HCT116 (cell line): Measurements from ENCODE around the gene TBC1D30. TPM values are rescaled to one million over a fixed set of nuclear protein-coding genes. Genes with fewer than 3 reads are reported as not detected.

Source experiments
- ATAC-seq: fragments of 200-7000 bp; cut with Tn5 transposase; 2 replicates; pipeline ENCODE4 v1.9.1; 2020; ENCODE audit warnings: mild to moderate bottlenecking, moderate library complexity
- BruUV-seq: library from RNA; stranded (reverse); fragments of 400-500 nt; replicated peaks from 2 replicates; lab custom pipeline; 2021; lab: Mats Ljungman, UMichigan
- CTCF ChIA-PET: fragments of 300-600 bp; sonication (Branson Sonifier 250); formaldehyde crosslinking; loops from one replicate; lab custom pipeline; 2021; ENCODE audit warnings: antibody characterized with exemption; lab: Charles Lee
- POLR2A ChIA-PET: fragments of 300-600, 350-600 bp; sonication (Branson Sonifier 250); formaldehyde crosslinking; loops from one replicate; lab custom pipeline; 2021; ENCODE audit warnings: antibody characterized with exemption; lab: Charles Lee
- RAD21 ChIA-PET, 2 experiments: fragments of 300-600 bp; sonication (Branson Sonifier 250); formaldehyde crosslinking; loops; one replicate each; lab custom pipeline; 2023; ENCODE audit warnings: low total read pairs in 2 of 2; ENCODE audit not compliant: uncharacterized antibody in 2 of 2, unreplicated experiment in 2 of 2, low non-redundant PET in 1 of 2; lab: Charles Lee
- DNase-seq: peaks from one replicate; pipeline ENCODE4 v3.0.0-alpha.2; 2010; ENCODE audit warnings: low read depth, low spot score
- H2AFZ ChIP-seq: fragments of 200-600 bp; shearing (Covaris generic), sonication (generic); 2 replicates; pipeline ENCODE4 v1.6.1; 2017; ENCODE audit warnings: low read depth, mixed run types, mixed read lengths, antibody characterized with exemption, low read length; ENCODE audit not compliant: poor library complexity, severe bottlenecking
- H3K27ac ChIP-seq: 2 replicates; pipeline ENCODE4 v1.5.1; 2012; ENCODE audit warnings: low read depth, low read length
- H3K27me3 ChIP-seq: fragments of 200-600 bp; sonication (generic); 2 replicates; pipeline ENCODE4 v1.6.1; 2016; ENCODE audit warnings: mixed run types, low read length, mixed read lengths; ENCODE audit not compliant: insufficient read depth
- H3K36me3 ChIP-seq, 2 experiments: fragments of 200-500 bp in 1 of 2; fragments of 200-600 bp in 1 of 2; sonication (Bioruptor generic) in 1 of 2; sonication (generic) in 1 of 2; 2 replicates each; pipeline versions ENCODE4 v1.5.1 to v1.6.1; 2014 to 2016; ENCODE audit warnings: low read length in 2 of 2, inconsistent platforms in 1 of 2, mixed read lengths in 1 of 2, mixed run types in 1 of 2; ENCODE audit not compliant: insufficient read depth in 2 of 2, control insufficient read depth in 1 of 2
- H3K4me1 ChIP-seq, 2 experiments: fragments of 200-600 bp in 1 of 2; sonication (generic) in 1 of 2; 2 replicates each; pipeline versions ENCODE4 v1.5.1 to v1.6.1; 2012 to 2017; ENCODE audit warnings: low read length in 2 of 2, inconsistent platforms in 1 of 2, mild to moderate bottlenecking in 1 of 2, mixed read lengths in 1 of 2, mixed run types in 1 of 2, moderate library complexity in 1 of 2; ENCODE audit not compliant: insufficient read depth in 2 of 2, control insufficient read depth in 1 of 2
- H3K4me2 ChIP-seq: fragments of 200-600 bp; sonication (generic); 2 replicates; pipeline ENCODE4 v1.6.1; 2017; ENCODE audit warnings: mixed run types, low read length, mixed read lengths
- H3K4me3 ChIP-seq, 2 experiments: fragments of 200-600 bp in 1 of 2; sonication (generic) in 1 of 2; replicated peaks in 1 of 2; 2 replicates each; pipeline ENCODE4 v1.5.1; 2011 to 2016; ENCODE audit warnings: low read length in 2 of 2, control low read depth in 1 of 2, low read depth in 1 of 2, mild to moderate bottlenecking in 1 of 2, mixed read lengths in 1 of 2, mixed run types in 1 of 2
- H3K79me2 ChIP-seq: fragments of 200-600 bp; sonication (generic); 2 replicates; pipeline ENCODE4 v1.6.1; 2017; ENCODE audit warnings: mild to moderate bottlenecking, mixed run types, low read length, moderate library complexity, mixed read lengths; ENCODE audit not compliant: insufficient read depth
- H3K9ac ChIP-seq: fragments of 200-600 bp; sonication (generic); 2 replicates; pipeline ENCODE4 v1.6.1; 2016; ENCODE audit warnings: low read length, mixed read lengths
- H3K9me2 ChIP-seq: fragments of 200-600 bp; sonication (generic), shearing (Covaris generic); 2 replicates; pipeline ENCODE4 v1.6.1; 2017; ENCODE audit warnings: mixed run types, mild to moderate bottlenecking, moderate library complexity; ENCODE audit not compliant: insufficient read depth
- H3K9me3 ChIP-seq, 2 experiments: fragments of 200-500 bp in 1 of 2; fragments of 200-600 bp in 1 of 2; sonication (Bioruptor generic) in 1 of 2; sonication (generic) in 1 of 2; 2 replicates each; pipeline ENCODE4 v1.6.1; 2014 to 2017; ENCODE audit warnings: low read length in 2 of 2, mixed read lengths in 2 of 2, inconsistent platforms in 1 of 2, low read depth in 1 of 2, mild to moderate bottlenecking in 1 of 2, mixed run types in 1 of 2, moderate library complexity in 1 of 2; ENCODE audit not compliant: control insufficient read depth in 1 of 2, insufficient read depth in 1 of 2
- H4K20me1 ChIP-seq: fragments of 200-600 bp; sonication (generic), shearing (Covaris generic); 2 replicates; pipeline ENCODE4 v1.6.1; 2017; ENCODE audit warnings: mixed run types, mild to moderate bottlenecking, moderate library complexity; ENCODE audit not compliant: insufficient read depth
- CBX3 ChIP-seq: IDR thresholded peaks from 2 replicates; pipeline ENCODE4 v1.6.1; 2012; ENCODE audit warnings: low read depth
- CTCF ChIP-seq, 3 experiments: fragments of 200-600 bp in 1 of 3; sonication (generic) in 1 of 3; IDR thresholded peaks in 2 of 3; conservative IDR thresholded peaks in 1 of 3; 2 replicates each; pipeline ENCODE4 v1.5.1; 2012 to 2017; ENCODE audit warnings: low read depth in 2 of 3, low read length in 2 of 3, antibody characterized with exemption in 1 of 3, borderline replicate concordance in 1 of 3, control low read depth in 1 of 3, mild to moderate bottlenecking in 1 of 3, mixed read lengths in 1 of 3, mixed run types in 1 of 3, moderate library complexity in 1 of 3; ENCODE audit not compliant: insufficient read depth in 1 of 3
- EGR1 ChIP-seq: IDR thresholded peaks from 2 replicates; pipeline ENCODE4 v1.6.1; 2012; ENCODE audit warnings: low read depth
- FOSL1 ChIP-seq: IDR thresholded peaks from 2 replicates; pipeline ENCODE4 v1.6.1; 2012; ENCODE audit warnings: low read depth
- JUND ChIP-seq: IDR thresholded peaks from 2 replicates; pipeline ENCODE4 v1.6.1; 2012
- POLR2AphosphoS5 ChIP-seq: IDR thresholded peaks from 2 replicates; pipeline ENCODE4 v1.6.1; 2011; ENCODE audit warnings: mild to moderate bottlenecking, low read depth, low read length, moderate library complexity
- RAD21 ChIP-seq: IDR thresholded peaks from 2 replicates; pipeline ENCODE4 v1.6.1; 2012; ENCODE audit warnings: low read depth, mild to moderate bottlenecking
- SRF ChIP-seq: IDR thresholded peaks from 2 replicates; pipeline ENCODE4 v1.6.1; 2012; ENCODE audit warnings: low read depth
- intact Hi-C: fragments of 100-400 bp; cut with micrococcal nuclease; formaldehyde crosslinking; loops from 2 replicates; pipeline ENCODE4 v1.10.0; 2022
- total RNA-seq: library from RNA; stranded (reverse); gene quantifications from one replicate; pipeline ENCODE4 v1.2.1, GENCODE V29; 2021; ENCODE audit not compliant: unreplicated experiment
- TF ChIP-seq, protein P1 (sequence below): IDR thresholded peaks from 2 replicates; pipeline ENCODE4 v1.6.1; 2012

TBC1D30 gene
- total RNA-seq, 1 experiment from 2014 or later, result 24.1 TPM

GRCh38 chr12:64794305-64794704 lies 30.1 kb upstream of the TBC1D30 start (continued):
- no peak for TF ChIP-seq EGR1
- no peak for TF ChIP-seq POLR2AphosphoS5

GRCh38 chr12:64796205-64796845 lies 28.1 kb upstream of the TBC1D30 start:
- H3K27ac ChIP-seq, result no peak overlapping the region; the same call in 1 of the 2 replicates
- DNase-seq (peak; percentile 83), ATAC-seq (peak; percentile 96)
- intact Hi-C loops, result loop anchor here (5.0 kb wide), 1 partner anchor 306 kb away; no protein-coding TSS in a partner anchor
- H3K9me3 ChIP-seq, result no peaks in the 10 kb centered on the region
- H3K9ac ChIP-seq, result no peak overlapping the region
- H2AFZ ChIP-seq, result no peak overlapping the region
- peak overlapping the region; percentile 31; the same call in 1 of the 2 replicates for H3K4me2 ChIP-seq
- H4K20me1 ChIP-seq, result no peaks in the 10 kb centered on the region; the same call in 1 of the 2 replicates
- no peaks in the 10 kb centered on the region for H3K27me3 ChIP-seq
- H3K79me2 ChIP-seq, result peaks cover 40% of the 10 kb centered on the region
- no TSS peak for BruUV-seq
- CTCF ChIA-PET, result interaction anchor here (0.7 to 2.0 kb wide), 18 partner anchors 9 to 506 kb away, joined by 3 to 20 read pairs (median 5); no protein-coding TSS in a partner anchor
- H3K4me1 ChIP-seq, result peaks cover 0 to 11% of the 10 kb centered on the region in 2 experiments; a peak in 2 of 4 replicates
- TF ChIP-seq FOSL1 (peak; percentile 43), CTCF (IDR thresholded peaks at IDR 0.05 in 2 of 3, conservative IDR thresholded peaks at IDR 0.05 in 1 of 3; ENCODE audit: borderline replicate concordance in 1 of 3, insufficient read depth in 1 of 3, low read depth in 2 of 3, low read length in 2 of 3) (peak; percentile 76 to 93 (median 83)), RAD21 (peak; percentile 63), EGR1 (no peak), JUND (peak; percentile 45; the same call in 1 of the 2 replicates), POLR2AphosphoS5 (no peak), CBX3 (peak; percentile 58; the same call in 1 of the 2 replicates), SRF (0 out of 2 replicates have a peak, but pooled peaks have one; percentile 26)
- TF ChIP-seq, protein P1, sequence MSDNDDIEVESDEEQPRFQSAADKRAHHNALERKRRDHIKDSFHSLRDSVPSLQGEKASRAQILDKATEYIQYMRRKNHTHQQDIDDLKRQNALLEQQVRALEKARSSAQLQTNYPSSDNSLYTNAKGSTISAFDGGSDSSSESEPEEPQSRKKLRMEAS, result 0 out of 2 replicates have a peak, but pooled peaks have one; percentile 25
- POLR2A ChIA-PET, result interaction anchor here (0.9 to 1.4 kb wide), 4 partner anchors 8 to 16 kb away, joined by 3 to 4 read pairs (median 4); no protein-coding TSS in a partner anchor
- no peaks in the 10 kb centered on the region; a peak in 1 of 4 replicates for H3K36me3 ChIP-seq
- H3K9me2 ChIP-seq, result no peaks in the 10 kb centered on the region
- no peak overlapping the region for H3K4me3 ChIP-seq
- RAD21 ChIA-PET, result interaction anchor here in 1 of 2 experiments (1.8 kb wide), 1 partner anchor 247 kb away, joined by 5 read pairs; no protein-coding TSS in a partner anchor
